IPS-NIHi11 (cell line): ENCODE results near the gene DMXL1.

Experiments used
- DNase-seq: peaks from one replicate; pipeline ENCODE4 v3.0.0; 2012; ENCODE audit warnings: mixed read lengths, low spot score

Gene DMXL1

GRCh38 chr5:119269061-119269944 is 198.4 kb downstream of the DMXL1 start:
- peak; percentile 29 for DNase-seq

- no peak for DNase-seq
Measured at GRCh38 chr5:119270121-119270565, 199.3 kb downstream of the DMXL1 start.

- no peak for DNase-seq
Measured at GRCh38 chr5:119270960-119271757, 200.3 kb downstream of the DMXL1 start.

- no peak for DNase-seq
Measured at GRCh38 chr5:119271758-119272730, 201.2 kb downstream of the DMXL1 start.

- DNase-seq = no peak
Measured at GRCh38 chr5:119273391-119273839, 202.5 kb downstream of the DMXL1 start.

- no peak for DNase-seq
Measured at GRCh38 chr5:119274030-119274766, 203.3 kb downstream of the DMXL1 start.

- no peak for DNase-seq
Measured at GRCh38 chr5:119274767-119275130, 203.9 kb downstream of the DMXL1 start.

- DNase-seq = no peak
Measured at GRCh38 chr5:119275146-119275545, 204.3 kb downstream of the DMXL1 start.

- no peak for DNase-seq
Measured at GRCh38 chr5:119275601-119276173, 204.8 kb downstream of the DMXL1 start.

GRCh38 chr5:119276978-119277377 is 206.1 kb downstream of the DMXL1 start:
- DNase-seq = no peak

GRCh38 chr5:119279093-119279492 is 208.2 kb downstream of the DMXL1 start:
- no peak for DNase-seq

- no peak for DNase-seq
Measured at GRCh38 chr5:119280380-119280779, 209.5 kb downstream of the DMXL1 start.

- DNase-seq = no peak
Measured at GRCh38 chr5:119282628-119283027, 211.7 kb downstream of the DMXL1 start.

- DNase-seq = no peak
Measured at GRCh38 chr5:119284031-119284430, 213.1 kb downstream of the DMXL1 start.

GRCh38 chr5:119285070-119285916 is 214.4 kb downstream of the DMXL1 start:
- DNase-seq = no peak

GRCh38 chr5:119286511-119287488 is 215.9 kb downstream of the DMXL1 start:
- DNase-seq = no peak

- DNase-seq = no peak
Measured at GRCh38 chr5:119287547-119288111, 216.7 kb downstream of the DMXL1 start.

- DNase-seq = no peak
Measured at GRCh38 chr5:119288379-119289033, 217.6 kb downstream of the DMXL1 start.
